MM.1S (cell line): ENCODE results near the gene RAPGEFL1.
A peak's percentile ranks its signal among the peaks of the same experiment; 100 is the strongest.

Experiments used
- DNase-seq: peaks from one replicate; pipeline ENCODE4 v3.0.0-alpha.2; 2015
- H2AFZ ChIP-seq: fragments of 300-600 bp; sonication (generic); 2 replicates; pipeline ENCODE4 v1.6.0; 2016; ENCODE audit warnings: antibody characterized with exemption, low read length
- H3F3A ChIP-seq: fragments of 300-600 bp; sonication (generic); 2 replicates; pipeline ENCODE4 v1.6.1; 2016; ENCODE audit warnings: mild to moderate bottlenecking, antibody characterized with exemption, low read length, moderate library complexity, mixed read lengths; ENCODE audit not compliant: insufficient read depth
- H3K27ac ChIP-seq: fragments of 300-600 bp; sonication (generic); 2 replicates; pipeline ENCODE4 v1.5.1; 2016; ENCODE audit warnings: mild to moderate bottlenecking, low read length
- H3K27me3 ChIP-seq: fragments of 300-600 bp; sonication (generic); replicated peaks from 2 replicates; pipeline ENCODE4 v1.6.0; 2016; ENCODE audit warnings: low read length; ENCODE audit not compliant: insufficient read depth
- H3K36me3 ChIP-seq: fragments of 300-600 bp; sonication (generic); replicated peaks from 2 replicates; pipeline ENCODE4 v1.6.1; 2016; ENCODE audit warnings: mild to moderate bottlenecking, low read length, mixed read lengths; ENCODE audit not compliant: insufficient read depth
- H3K4me1 ChIP-seq: fragments of 300-600 bp; sonication (generic); 2 replicates; pipeline ENCODE4 v1.6.1; 2016; ENCODE audit warnings: low read length, mixed read lengths
- H3K4me2 ChIP-seq: fragments of 300-600 bp; sonication (generic); 2 replicates; pipeline ENCODE4 v1.6.0; 2016; ENCODE audit warnings: low read depth, low read length
- H3K4me3 ChIP-seq: fragments of 300-600 bp; sonication (generic); 2 replicates; pipeline ENCODE4 v1.5.1; 2016; ENCODE audit warnings: low read length, mixed read lengths
- H3K79me2 ChIP-seq: fragments of 300-600 bp; sonication (generic); 2 replicates; pipeline ENCODE4 v1.6.1; 2016; ENCODE audit warnings: mixed run types, low read length, mixed read lengths
- H3K9ac ChIP-seq: fragments of 300-600 bp; sonication (generic); 2 replicates; pipeline ENCODE4 v1.6.1; 2016; ENCODE audit warnings: low read length, mixed read lengths
- H3K9me2 ChIP-seq: fragments of 300-600 bp; sonication (generic); replicated peaks from 2 replicates; pipeline ENCODE4 v1.6.1; 2016; ENCODE audit warnings: mild to moderate bottlenecking, low read length, mixed read lengths; ENCODE audit not compliant: insufficient read depth
- H3K9me3 ChIP-seq: fragments of 300-600 bp; sonication (generic); replicated peaks from 2 replicates; pipeline ENCODE4 v1.6.1; 2016; ENCODE audit warnings: mild to moderate bottlenecking, low read length, mixed read lengths; ENCODE audit not compliant: insufficient read depth
- H4K20me1 ChIP-seq: fragments of 300-600 bp; sonication (generic); 2 replicates; pipeline ENCODE4 v1.6.1; 2016; ENCODE audit warnings: mild to moderate bottlenecking, low read length, moderate library complexity, mixed read lengths; ENCODE audit not compliant: insufficient read depth
- EZH2 ChIP-seq: fragments of 300-600 bp; sonication (generic); optimal IDR thresholded peaks from 2 replicates; pipeline ENCODE3; 2017; ENCODE audit warnings: low read depth, mild to moderate bottlenecking, antibody characterized with exemption, low read length, mixed read lengths
- EZH2phosphoT487 ChIP-seq: fragments of 300-600 bp; sonication (generic); IDR thresholded peaks from 2 replicates; pipeline ENCODE4 v1.6.1; 2018; ENCODE audit warnings: antibody characterized with exemption, low read length
- TF ChIP-seq, protein P1 (sequence below): fragments of 300-600 bp; sonication (generic); IDR thresholded peaks from 2 replicates; pipeline ENCODE4 v1.5.1; 2016; ENCODE audit warnings: antibody characterized with exemption, low read length, mixed read lengths

RAPGEFL1 gene

DNA sequence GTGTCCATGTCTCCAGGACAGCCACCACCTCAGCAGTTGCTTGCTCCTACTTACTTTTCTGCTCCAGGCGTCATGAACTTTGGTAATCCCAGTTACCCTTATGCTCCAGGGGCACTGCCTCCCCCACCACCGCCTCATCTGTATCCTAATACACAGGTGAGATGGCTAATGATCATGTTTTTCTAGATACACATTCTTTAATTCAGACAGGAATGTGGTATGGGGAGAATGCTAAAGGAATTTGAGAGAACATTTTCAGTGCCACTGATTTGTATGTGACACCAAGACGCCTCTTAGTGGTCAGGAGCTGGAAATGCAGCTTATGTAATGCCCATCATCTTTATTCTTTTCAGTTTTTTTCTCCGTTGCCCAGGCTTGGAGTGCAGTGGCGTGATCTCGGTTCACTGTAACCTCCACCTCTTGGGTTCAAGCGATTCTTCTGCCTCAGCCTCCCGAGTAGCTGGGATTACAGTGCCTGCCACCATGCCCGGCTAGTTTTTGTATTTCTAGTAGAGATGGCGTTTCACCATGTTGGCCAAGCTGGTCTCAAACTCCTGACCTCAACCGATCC is 8.9 kb upstream of the RAPGEFL1 start:
- Histone ChIP-seq H3F3A (no peaks in the 10 kb centered on the region), H3K79me2 (peaks cover 16% of the 10 kb centered on the region), H3K4me1 (no peaks in the 10 kb centered on the region), H3K27me3 (no peaks in the 10 kb centered on the region), H3K9ac (no peak overlapping the region), H3K4me3 (no peak overlapping the region), H3K27ac (no peak overlapping the region), H3K9me3 (no peaks in the 10 kb centered on the region), H3K9me2 (no peaks in the 10 kb centered on the region), H3K4me2 (no peak overlapping the region), H3K36me3 (peaks cover 6% of the 10 kb centered on the region), H2AFZ (no peak overlapping the region), H4K20me1 (no peaks in the 10 kb centered on the region)
- no peak for TF ChIP-seq EZH2
- TF ChIP-seq, protein P1, sequence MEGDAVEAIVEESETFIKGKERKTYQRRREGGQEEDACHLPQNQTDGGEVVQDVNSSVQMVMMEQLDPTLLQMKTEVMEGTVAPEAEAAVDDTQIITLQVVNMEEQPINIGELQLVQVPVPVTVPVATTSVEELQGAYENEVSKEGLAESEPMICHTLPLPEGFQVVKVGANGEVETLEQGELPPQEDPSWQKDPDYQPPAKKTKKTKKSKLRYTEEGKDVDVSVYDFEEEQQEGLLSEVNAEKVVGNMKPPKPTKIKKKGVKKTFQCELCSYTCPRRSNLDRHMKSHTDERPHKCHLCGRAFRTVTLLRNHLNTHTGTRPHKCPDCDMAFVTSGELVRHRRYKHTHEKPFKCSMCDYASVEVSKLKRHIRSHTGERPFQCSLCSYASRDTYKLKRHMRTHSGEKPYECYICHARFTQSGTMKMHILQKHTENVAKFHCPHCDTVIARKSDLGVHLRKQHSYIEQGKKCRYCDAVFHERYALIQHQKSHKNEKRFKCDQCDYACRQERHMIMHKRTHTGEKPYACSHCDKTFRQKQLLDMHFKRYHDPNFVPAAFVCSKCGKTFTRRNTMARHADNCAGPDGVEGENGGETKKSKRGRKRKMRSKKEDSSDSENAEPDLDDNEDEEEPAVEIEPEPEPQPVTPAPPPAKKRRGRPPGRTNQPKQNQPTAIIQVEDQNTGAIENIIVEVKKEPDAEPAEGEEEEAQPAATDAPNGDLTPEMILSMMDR, result peak; percentile 63
- peak; percentile 48 for DNase-seq

DNA sequence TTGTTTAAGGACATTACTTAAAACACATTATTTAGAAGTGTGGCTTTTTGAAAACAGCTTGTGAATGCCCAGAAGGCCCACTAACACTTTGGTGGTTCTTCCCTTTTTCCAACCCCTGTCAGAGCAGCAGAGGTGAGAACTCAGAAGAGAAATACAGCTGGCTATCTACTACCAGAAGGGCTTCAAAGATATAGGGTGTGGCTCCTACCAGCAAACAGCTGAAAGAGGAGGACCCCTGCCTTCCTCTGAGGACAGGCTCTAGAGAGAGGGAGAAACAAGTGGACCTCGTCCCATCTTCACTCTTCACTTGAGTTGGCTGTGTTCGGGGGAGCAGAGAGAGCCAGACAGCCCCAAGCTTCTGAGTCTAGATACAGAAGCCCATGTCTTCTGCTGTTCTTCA is 6.9 kb upstream of the RAPGEFL1 start:
- no peak for DNase-seq
- no peaks in the 10 kb centered on the region for H3F3A ChIP-seq
- no peaks in the 10 kb centered on the region for H4K20me1 ChIP-seq
- peaks cover 7% of the 10 kb centered on the region; the same call in 1 of the 2 replicates for H3K79me2 ChIP-seq
- H3K27ac ChIP-seq, result no peak overlapping the region
- no peaks in the 10 kb centered on the region for H3K9me3 ChIP-seq
- no peak overlapping the region for H2AFZ ChIP-seq
- H3K36me3 ChIP-seq, result no peaks in the 10 kb centered on the region; the same call in 1 of the 2 replicates
- H3K9me2 ChIP-seq, result no peaks in the 10 kb centered on the region
- no peaks in the 10 kb centered on the region for H3K4me1 ChIP-seq
- no peak overlapping the region for H3K9ac ChIP-seq
- no peak for TF ChIP-seq EZH2phosphoT487
- H3K4me2 ChIP-seq, result no peak overlapping the region
- H3K27me3 ChIP-seq, result no peaks in the 10 kb centered on the region
- H3K4me3 ChIP-seq, result no peak overlapping the region

DNA sequence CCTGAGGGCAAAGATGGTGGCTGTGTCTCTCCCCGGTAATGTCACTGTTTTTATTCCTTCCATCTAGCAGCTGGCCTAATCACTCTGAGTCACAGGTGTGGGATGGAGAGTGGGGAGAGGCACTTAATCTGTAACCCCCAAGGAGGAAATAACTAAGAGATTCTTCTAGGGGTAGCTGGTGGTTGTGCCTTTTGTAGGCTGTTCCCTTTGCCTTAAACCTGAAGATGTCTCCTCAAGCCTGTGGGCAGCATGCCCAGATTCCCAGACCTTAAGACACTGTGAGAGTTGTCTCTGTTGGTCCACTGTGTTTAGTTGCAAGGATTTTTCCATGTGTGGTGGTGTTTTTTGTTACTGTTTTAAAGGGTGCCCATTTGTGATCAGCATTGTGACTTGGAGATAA is 5.5 kb upstream of the RAPGEFL1 start:
- 0 out of 2 replicates have a peak, but pooled peaks cover under 1% of the 10 kb centered on the region for H3K4me1 ChIP-seq
- H3K27me3 ChIP-seq, result no peaks in the 10 kb centered on the region
- no peak for DNase-seq
- H3K9ac ChIP-seq, result no peak overlapping the region
- H3K36me3 ChIP-seq, result no peaks in the 10 kb centered on the region; the same call in 1 of the 2 replicates
- H3K4me3 ChIP-seq, result no peak overlapping the region
- H4K20me1 ChIP-seq, result no peaks in the 10 kb centered on the region
- H3K9me3 ChIP-seq, result no peaks in the 10 kb centered on the region
- no peak for TF ChIP-seq EZH2phosphoT487
- TF ChIP-seq, protein P1, result no peak
- TF ChIP-seq EZH2, result no peak
- H3F3A ChIP-seq, result no peaks in the 10 kb centered on the region; the same call in 1 of the 2 replicates
- H3K79me2 ChIP-seq, result no peaks in the 10 kb centered on the region
- no peak overlapping the region for H3K27ac ChIP-seq
- H3K4me2 ChIP-seq, result no peak overlapping the region
- H3K9me2 ChIP-seq, result no peaks in the 10 kb centered on the region
- no peak overlapping the region for H2AFZ ChIP-seq

DNA sequence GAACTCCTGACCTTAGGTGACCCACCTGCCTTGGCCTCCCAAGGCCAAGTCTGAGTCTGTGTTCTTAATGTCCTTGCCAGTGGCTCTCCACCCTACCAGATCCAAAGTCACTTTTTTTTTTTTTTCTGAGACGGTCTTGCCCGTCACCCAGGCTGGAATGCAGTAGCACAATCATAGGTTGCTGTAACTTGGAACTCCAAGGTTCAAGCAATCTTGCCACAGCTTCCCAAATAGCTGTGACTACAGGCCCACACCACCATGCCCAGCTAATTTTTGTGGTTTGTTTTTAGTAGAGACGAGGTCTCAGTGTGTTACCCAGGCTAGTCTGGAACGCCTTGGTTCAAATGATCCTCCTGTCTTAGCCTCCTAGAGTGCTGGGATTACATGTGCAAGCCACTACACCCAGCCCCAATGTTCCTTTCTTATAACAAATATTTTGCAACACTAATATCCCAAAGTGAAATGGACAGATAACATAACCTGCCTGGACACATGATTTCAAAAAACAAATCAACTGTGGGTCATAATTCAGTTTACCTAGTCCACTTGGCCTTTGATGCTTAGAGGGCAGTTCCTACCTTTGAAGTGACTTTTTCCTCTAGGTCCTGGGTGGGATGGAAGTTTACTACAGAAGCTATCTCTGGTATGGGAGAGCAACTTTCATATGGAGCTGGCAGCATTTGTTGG is 4.0 kb upstream of the RAPGEFL1 start:
- H2AFZ ChIP-seq, result no peak overlapping the region
- no peaks in the 10 kb centered on the region for H3K79me2 ChIP-seq
- no peaks in the 10 kb centered on the region for H3K27me3 ChIP-seq
- H3K9ac ChIP-seq, result no peak overlapping the region
- no peaks in the 10 kb centered on the region for H3K9me3 ChIP-seq
- no peak overlapping the region for H3K4me2 ChIP-seq
- H3K4me3 ChIP-seq, result no peak overlapping the region
- H3K4me1 ChIP-seq, result 0 out of 2 replicates have a peak, but pooled peaks cover 5% of the 10 kb centered on the region
- H3K9me2 ChIP-seq, result no peaks in the 10 kb centered on the region
- no peaks in the 10 kb centered on the region; the same call in 1 of the 2 replicates for H3F3A ChIP-seq
- H3K27ac ChIP-seq, result no peak overlapping the region
- no peaks in the 10 kb centered on the region for H4K20me1 ChIP-seq
- H3K36me3 ChIP-seq, result no peaks in the 10 kb centered on the region; the same call in 1 of the 2 replicates
- TF ChIP-seq EZH2, result no peak
- TF ChIP-seq, protein P1, result no peak
- no peak for DNase-seq
